ENCODE measurements around the gene SDCBP2.

DNA sequence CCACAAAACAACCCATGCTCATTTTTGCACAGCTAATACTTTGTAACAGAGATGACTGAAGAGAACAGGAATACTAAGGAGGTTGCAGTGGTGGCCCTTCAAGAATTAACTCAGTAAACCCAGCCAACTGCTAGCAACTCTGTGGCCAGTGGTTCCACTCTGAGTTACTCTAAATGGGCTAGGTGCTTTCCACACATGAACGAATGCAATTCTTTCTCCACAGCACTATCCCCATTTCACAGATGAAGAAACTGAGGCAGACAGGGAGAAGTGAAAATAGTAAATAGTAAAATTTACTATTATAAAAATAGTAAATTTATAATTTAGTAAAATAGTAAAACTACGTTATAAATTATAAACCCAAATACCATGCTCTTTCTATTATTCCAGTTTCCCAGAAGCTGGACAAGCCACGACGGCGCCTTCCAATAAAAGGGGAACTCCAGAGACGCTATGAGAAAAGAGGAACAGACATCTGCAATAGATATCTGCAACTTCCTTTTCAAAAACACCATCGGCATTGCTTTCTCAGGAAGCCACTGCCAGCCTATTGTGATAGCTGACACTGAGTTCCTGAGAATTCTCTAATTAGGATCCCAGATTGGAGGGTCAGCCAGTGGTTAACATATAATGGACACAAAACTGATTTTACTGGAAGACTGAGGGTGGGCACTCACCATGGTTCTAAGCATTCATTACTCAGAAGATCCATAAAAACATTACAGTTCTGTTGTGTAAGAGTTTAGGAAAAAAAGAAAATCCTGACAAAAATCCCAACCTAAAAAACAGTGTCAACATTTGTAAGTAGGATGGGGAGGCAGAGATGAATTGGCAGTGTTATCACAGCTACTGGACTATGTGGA, 47.7 kb upstream of the SDCBP2 start:
- TF ChIP-seq, protein P1, sequence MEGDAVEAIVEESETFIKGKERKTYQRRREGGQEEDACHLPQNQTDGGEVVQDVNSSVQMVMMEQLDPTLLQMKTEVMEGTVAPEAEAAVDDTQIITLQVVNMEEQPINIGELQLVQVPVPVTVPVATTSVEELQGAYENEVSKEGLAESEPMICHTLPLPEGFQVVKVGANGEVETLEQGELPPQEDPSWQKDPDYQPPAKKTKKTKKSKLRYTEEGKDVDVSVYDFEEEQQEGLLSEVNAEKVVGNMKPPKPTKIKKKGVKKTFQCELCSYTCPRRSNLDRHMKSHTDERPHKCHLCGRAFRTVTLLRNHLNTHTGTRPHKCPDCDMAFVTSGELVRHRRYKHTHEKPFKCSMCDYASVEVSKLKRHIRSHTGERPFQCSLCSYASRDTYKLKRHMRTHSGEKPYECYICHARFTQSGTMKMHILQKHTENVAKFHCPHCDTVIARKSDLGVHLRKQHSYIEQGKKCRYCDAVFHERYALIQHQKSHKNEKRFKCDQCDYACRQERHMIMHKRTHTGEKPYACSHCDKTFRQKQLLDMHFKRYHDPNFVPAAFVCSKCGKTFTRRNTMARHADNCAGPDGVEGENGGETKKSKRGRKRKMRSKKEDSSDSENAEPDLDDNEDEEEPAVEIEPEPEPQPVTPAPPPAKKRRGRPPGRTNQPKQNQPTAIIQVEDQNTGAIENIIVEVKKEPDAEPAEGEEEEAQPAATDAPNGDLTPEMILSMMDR (conservative IDR thresholded peaks at IDR 0.05; ENCODE audit: low read depth in 2 of 2): no peak
- TF ChIP-seq POLR2AphosphoS5 (IDR thresholded peaks at IDR 0.05; ENCODE audit: low read depth) (no peak), EZH2 (IDR thresholded peaks at IDR 0.05; ENCODE audit: low read depth, unreplicated experiment) (no peak), EZH2phosphoT487 (IDR thresholded peaks at IDR 0.05; ENCODE audit: unreplicated experiment) (no peak)
- TF ChIP-seq, protein P2, sequence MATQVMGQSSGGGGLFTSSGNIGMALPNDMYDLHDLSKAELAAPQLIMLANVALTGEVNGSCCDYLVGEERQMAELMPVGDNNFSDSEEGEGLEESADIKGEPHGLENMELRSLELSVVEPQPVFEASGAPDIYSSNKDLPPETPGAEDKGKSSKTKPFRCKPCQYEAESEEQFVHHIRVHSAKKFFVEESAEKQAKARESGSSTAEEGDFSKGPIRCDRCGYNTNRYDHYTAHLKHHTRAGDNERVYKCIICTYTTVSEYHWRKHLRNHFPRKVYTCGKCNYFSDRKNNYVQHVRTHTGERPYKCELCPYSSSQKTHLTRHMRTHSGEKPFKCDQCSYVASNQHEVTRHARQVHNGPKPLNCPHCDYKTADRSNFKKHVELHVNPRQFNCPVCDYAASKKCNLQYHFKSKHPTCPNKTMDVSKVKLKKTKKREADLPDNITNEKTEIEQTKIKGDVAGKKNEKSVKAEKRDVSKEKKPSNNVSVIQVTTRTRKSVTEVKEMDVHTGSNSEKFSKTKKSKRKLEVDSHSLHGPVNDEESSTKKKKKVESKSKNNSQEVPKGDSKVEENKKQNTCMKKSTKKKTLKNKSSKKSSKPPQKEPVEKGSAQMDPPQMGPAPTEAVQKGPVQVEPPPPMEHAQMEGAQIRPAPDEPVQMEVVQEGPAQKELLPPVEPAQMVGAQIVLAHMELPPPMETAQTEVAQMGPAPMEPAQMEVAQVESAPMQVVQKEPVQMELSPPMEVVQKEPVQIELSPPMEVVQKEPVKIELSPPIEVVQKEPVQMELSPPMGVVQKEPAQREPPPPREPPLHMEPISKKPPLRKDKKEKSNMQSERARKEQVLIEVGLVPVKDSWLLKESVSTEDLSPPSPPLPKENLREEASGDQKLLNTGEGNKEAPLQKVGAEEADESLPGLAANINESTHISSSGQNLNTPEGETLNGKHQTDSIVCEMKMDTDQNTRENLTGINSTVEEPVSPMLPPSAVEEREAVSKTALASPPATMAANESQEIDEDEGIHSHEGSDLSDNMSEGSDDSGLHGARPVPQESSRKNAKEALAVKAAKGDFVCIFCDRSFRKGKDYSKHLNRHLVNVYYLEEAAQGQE (IDR thresholded peaks at IDR 0.05; ENCODE audit: unreplicated experiment): no peak

Data from GM23338 (cell line).